ENCODE data around the gene EIF3K.

EIF3K gene

GRCh38 chr19:38676878-38677646, 58.1 kb downstream of the EIF3K start:
- CTCF ChIA-PET, result no interaction called here
- no peak for TF ChIP-seq FOXA1 (IDR thresholded peaks at IDR 0.05)
- TF ChIP-seq L3MBTL2 (conservative IDR thresholded peaks at IDR 0.05), result no peak
- TF ChIP-seq ARNT (IDR thresholded peaks at IDR 0.05), result no peak
- no peak for TF ChIP-seq PKNOX1 (IDR thresholded peaks at IDR 0.05)
- no peak for TF ChIP-seq ELF4 (IDR thresholded peaks at IDR 0.05)
- TF ChIP-seq SP1 (IDR thresholded peaks at IDR 0.05), result no peak
- TF ChIP-seq SUZ12 (IDR thresholded peaks at IDR 0.05), result no peak
- DNase-seq (ENCODE audit: extremely low spot score), result no peak
- POLR2A ChIA-PET, result no interaction called here

GRCh38 chr19:38678217-38678890, 59.4 kb downstream of the EIF3K start:
- ChIA-PET POLR2A (no interaction called here), CTCF (no interaction called here)
- TF ChIP-seq HDGF (IDR thresholded peaks at IDR 0.05; ENCODE audit: borderline replicate concordance), result no peak
- no peak for TF ChIP-seq PKNOX1 (IDR thresholded peaks at IDR 0.05)
- no peak for TF ChIP-seq CTBP1 (IDR thresholded peaks at IDR 0.05; ENCODE audit: borderline replicate concordance)
- TF ChIP-seq ARNT (IDR thresholded peaks at IDR 0.05), result no peak
- no peak for TF ChIP-seq TARDBP (IDR thresholded peaks at IDR 0.05)
- TF ChIP-seq LEF1 (IDR thresholded peaks at IDR 0.05; ENCODE audit: borderline replicate concordance), result no peak
- TF ChIP-seq SUZ12 (IDR thresholded peaks at IDR 0.05), result no peak
- no peak for DNase-seq (ENCODE audit: extremely low spot score)

GRCh38 chr19:38678891-38679494, 60.0 kb downstream of the EIF3K start:
- ChIA-PET CTCF (no interaction called here), POLR2A (no interaction called here)
- no peak for DNase-seq (ENCODE audit: extremely low spot score)
- TF ChIP-seq PKNOX1 (IDR thresholded peaks at IDR 0.05), result no peak
- no peak for TF ChIP-seq ELF4 (IDR thresholded peaks at IDR 0.05)
- no peak for TF ChIP-seq SP1 (IDR thresholded peaks at IDR 0.05)
- TF ChIP-seq CTBP1 (IDR thresholded peaks at IDR 0.05; ENCODE audit: borderline replicate concordance), result no peak
- TF ChIP-seq LEF1 (IDR thresholded peaks at IDR 0.05; ENCODE audit: borderline replicate concordance), result no peak
- TF ChIP-seq BHLHE40 (IDR thresholded peaks at IDR 0.05; ENCODE audit: borderline replicate concordance), result no peak
- TF ChIP-seq NFRKB (IDR thresholded peaks at IDR 0.05), result no peak
- TF ChIP-seq HDGF (IDR thresholded peaks at IDR 0.05; ENCODE audit: borderline replicate concordance), result no peak
- TF ChIP-seq ARNT (IDR thresholded peaks at IDR 0.05), result no peak
- no peak for TF ChIP-seq ZNF384 (IDR thresholded peaks at IDR 0.05)
- no peak for TF ChIP-seq L3MBTL2 (conservative IDR thresholded peaks at IDR 0.05)
- no peak for TF ChIP-seq FOXA1 (IDR thresholded peaks at IDR 0.05)
- no peak for TF ChIP-seq SUZ12 (IDR thresholded peaks at IDR 0.05)
- no peak for TF ChIP-seq TARDBP (IDR thresholded peaks at IDR 0.05)
- TF ChIP-seq FOXM1 (IDR thresholded peaks at IDR 0.05; ENCODE audit: borderline replicate concordance), result no peak
- TF ChIP-seq FOXK2 (IDR thresholded peaks at IDR 0.05), result no peak

GRCh38 chr19:38679839-38680238, 60.9 kb downstream of the EIF3K start:
- CTCF ChIA-PET, result no interaction called here
- TF ChIP-seq NFRKB (IDR thresholded peaks at IDR 0.05) (no peak), LEF1 (IDR thresholded peaks at IDR 0.05; ENCODE audit: borderline replicate concordance) (no peak), PKNOX1 (IDR thresholded peaks at IDR 0.05) (no peak)
- POLR2A ChIA-PET, result no interaction called here
- no peak for DNase-seq (ENCODE audit: extremely low spot score)

- POLR2A ChIA-PET, result no interaction called here
- TF ChIP-seq TARDBP (IDR thresholded peaks at IDR 0.05) (no peak), ZNF384 (IDR thresholded peaks at IDR 0.05) (no peak), FOXK2 (IDR thresholded peaks at IDR 0.05) (no peak), L3MBTL2 (conservative IDR thresholded peaks at IDR 0.05) (no peak), FOXA1 (IDR thresholded peaks at IDR 0.05) (no peak)
- CTCF ChIA-PET, result no interaction called here
- DNase-seq (ENCODE audit: extremely low spot score), result no peak
Measured at GRCh38 chr19:38682195-38682867, 63.3 kb downstream of the EIF3K start.

Measured in HEK293T (cell line).